ENCODE results near the gene HIPK2. TPM values are rescaled to one million over a fixed set of nuclear protein-coding genes. Genes with fewer than 3 reads are reported as not detected.

The HIPK2 gene
- total and polyA plus RNA-seq, 2 experiments from 2014 or later: 7.3 to 16.9 TPM

DNA sequence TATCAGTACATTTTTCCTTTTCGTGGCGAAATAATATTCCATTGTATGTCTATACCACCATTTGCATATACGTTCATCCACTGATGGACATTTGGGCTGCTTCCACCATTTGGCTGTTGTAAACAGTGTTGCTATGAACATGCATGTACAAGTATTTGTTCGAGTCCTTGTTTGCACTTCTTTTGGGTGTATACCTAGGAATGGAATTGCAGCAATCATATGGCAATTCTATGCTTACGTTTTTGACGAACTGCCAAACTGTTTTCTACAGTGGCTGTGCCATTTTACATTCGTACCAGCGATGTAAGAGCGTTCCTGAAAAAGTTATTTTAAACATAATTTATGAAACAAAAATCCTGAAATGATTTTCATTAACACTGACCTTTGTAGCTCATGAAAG is 79.5 kb downstream of the HIPK2 start (continued):
- TF ChIP-seq REST (IDR thresholded peaks at IDR 0.05; ENCODE audit: unreplicated experiment) (no peak), ZNF114 (CRISPR knock-in tag; IDR thresholded peaks at IDR 0.05) (no peak), EZH2 (IDR thresholded peaks at IDR 0.05; ENCODE audit: low read depth, unreplicated experiment) (no peak), CREB1 (CRISPR knock-in tag; IDR thresholded peaks at IDR 0.05; ENCODE audit: low read depth) (no peak), JUNB (IDR thresholded peaks at IDR 0.05; ENCODE audit: unreplicated experiment) (no peak)

- H3K27ac Mint-ChIP-seq: no peak overlapping the region
- ATAC-seq: no peak
- no peak overlapping the region for H3K4me3 Mint-ChIP-seq
- no peak overlapping the region for H3K27ac ChIP-seq (ENCODE audit: low read depth)
- TF ChIP-seq EZH2phosphoT487 (IDR thresholded peaks at IDR 0.05; ENCODE audit: unreplicated experiment): no peak
- no peak for TF ChIP-seq ZNF462 (CRISPR knock-in tag; IDR thresholded peaks at IDR 0.05)
- no peak for TF ChIP-seq EZH2 (IDR thresholded peaks at IDR 0.05; ENCODE audit: low read depth, unreplicated experiment)
- TF ChIP-seq, protein P1, sequence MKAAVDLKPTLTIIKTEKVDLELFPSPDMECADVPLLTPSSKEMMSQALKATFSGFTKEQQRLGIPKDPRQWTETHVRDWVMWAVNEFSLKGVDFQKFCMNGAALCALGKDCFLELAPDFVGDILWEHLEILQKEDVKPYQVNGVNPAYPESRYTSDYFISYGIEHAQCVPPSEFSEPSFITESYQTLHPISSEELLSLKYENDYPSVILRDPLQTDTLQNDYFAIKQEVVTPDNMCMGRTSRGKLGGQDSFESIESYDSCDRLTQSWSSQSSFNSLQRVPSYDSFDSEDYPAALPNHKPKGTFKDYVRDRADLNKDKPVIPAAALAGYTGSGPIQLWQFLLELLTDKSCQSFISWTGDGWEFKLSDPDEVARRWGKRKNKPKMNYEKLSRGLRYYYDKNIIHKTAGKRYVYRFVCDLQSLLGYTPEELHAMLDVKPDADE (IDR thresholded peaks at IDR 0.05): no peak
- no peak for TF ChIP-seq JUNB (IDR thresholded peaks at IDR 0.05; ENCODE audit: unreplicated experiment)
- TF ChIP-seq ZNF331 (CRISPR knock-in tag; IDR thresholded peaks at IDR 0.05; ENCODE audit: low read depth): no peak
- TF ChIP-seq CTCF (conservative IDR thresholded peaks at IDR 0.05; ENCODE audit: low read depth in 2 of 2): no peak
- H3K4me3 ChIP-seq: no peak overlapping the region
- no peaks in the 10 kb centered on the region for H3K9me3 Mint-ChIP-seq
- H3K4me1 Mint-ChIP-seq: peaks cover 34% of the 10 kb centered on the region
- no peak for DNase-seq (ENCODE audit: low spot score)
- H3K79me2 ChIP-seq (replicated peaks; ENCODE audit: insufficient read depth): no peaks in the 10 kb centered on the region; the same call in 1 of the 2 replicates
- H3K36me3 Mint-ChIP-seq (ENCODE audit: low read depth): no peaks in the 10 kb centered on the region
- no peak overlapping the region for H2AFZ ChIP-seq
- H3K4me2 ChIP-seq: no peak overlapping the region
- H3K27me3 ChIP-seq (ENCODE audit: insufficient read depth): no peaks in the 10 kb centered on the region
- no peaks in the 10 kb centered on the region for H4K20me1 ChIP-seq (replicated peaks; ENCODE audit: insufficient read depth)
- H3K36me3 ChIP-seq (ENCODE audit: insufficient read depth): no peaks in the 10 kb centered on the region
- H3K27me3 Mint-ChIP-seq (ENCODE audit: insufficient read depth, low read depth, poor library complexity): no peaks in the 10 kb centered on the region
- H3F3A ChIP-seq (replicated peaks; ENCODE audit: low read depth): no peaks in the 10 kb centered on the region
- H3K4me1 ChIP-seq (ENCODE audit: insufficient read depth): peaks cover 5% of the 10 kb centered on the region; the same call in 1 of the 2 replicates
- H3K9me2 ChIP-seq (ENCODE audit: insufficient read depth): no peaks in the 10 kb centered on the region
Measured at GRCh38 chr7:139697056-139697455, 80.7 kb downstream of the HIPK2 start.

Measured in GM23338 (cell line).